ENCODE data around the gene IMPDH2. TPM values are rescaled to one million over a fixed set of nuclear protein-coding genes. Genes with fewer than 3 reads are reported as not detected.
A peak's percentile ranks its signal among the peaks of the same experiment; 100 is the strongest.

The IMPDH2 gene
- total and polyA plus RNA-seq, 10 of the 15 experiments (the other 5 are each of a cell fraction or from before 2014, with no cell fraction given): 190 to 424 (median 345) TPM

GRCh38 chr3:49021213-49021812 lies 7.9 kb downstream of the IMPDH2 start:
- H3K9ac ChIP-seq (ENCODE audit: control insufficient read depth, insufficient read depth, low read length): peak overlapping the region; percentile 81
- no peaks in the 10 kb centered on the region for H3K9me3 ChIP-seq (replicated peaks; ENCODE audit: control insufficient read depth, insufficient read depth, low read length)
- peak overlapping the region; percentile 95 for H3K4me3 ChIP-seq
- peak overlapping the region; percentile 94 for H3K27ac ChIP-seq (ENCODE audit: control insufficient read depth, insufficient read depth)
- ChIA-PET RAD21 (ENCODE audit: unreplicated experiment) (interaction anchor here (0.9 to 4.1 kb wide), 7 partner anchors 13 to 423 kb away, joined by 3 to 40 read pairs (median 4); partner anchors contain the start of genes P4HTM, QRICH1 and WDR6), CTCF (interaction anchor here (0.6 to 5.9 kb wide), 17 partner anchors 8 to 428 kb away, joined by 3 to 83 read pairs (median 5); partner anchors contain the start of genes IMPDH2, IP6K2, KLHDC8B and P4HTM), POLR2A (interaction anchor here (0.5 to 4.3 kb wide), 15 partner anchors 7 to 337 kb away, joined by 3 to 69 read pairs (median 6); partner anchors contain the start of genes IMPDH2, QRICH1, USP19 and WDR6), SMC1A (ENCODE audit: uncharacterized antibody, unreplicated experiment) (interaction anchor here (0.6 to 6.1 kb wide), 5 partner anchors 14 to 73 kb away, joined by 3 to 31 read pairs (median 5); partner anchors contain the start of genes P4HTM, QRICH1 and WDR6)
- peak overlapping the region; percentile 83; the same call in 1 of the 2 replicates for H3K4me2 ChIP-seq (ENCODE audit: control insufficient read depth, insufficient read depth)
- no TSS peak for BruUV-seq (replicated peaks)
- H3K4me1 ChIP-seq (ENCODE audit: control insufficient read depth, insufficient read depth, low read length): peaks cover 21% of the 10 kb centered on the region
- in situ Hi-C loops (cut with MboI) (no loop called here), intact Hi-C loops (cut with micrococcal nuclease; ENCODE audit: unreplicated experiment) (loop anchor here (1.0 to 10.0 kb wide), 5 partner anchors 14 to 653 kb away; partner anchors contain the start of genes APEH, P4HTM, QRICH1 and USP4)
- peaks cover 14 to 15% of the 10 kb centered on the region in 2 experiments for H3K36me3 ChIP-seq (ENCODE audit: control insufficient read depth in 2 of 2, insufficient read depth in 2 of 2, low read length in 1 of 2)
- H3K79me2 ChIP-seq (ENCODE audit: control insufficient read depth, insufficient read depth, low read length): peaks cover 45% of the 10 kb centered on the region
- peak overlapping the region; percentile 73 for H2AFZ ChIP-seq (ENCODE audit: control insufficient read depth, low read depth, low read length)
- DNase-seq (ENCODE audit: low read depth, low spot score): peak; percentile 87
- H4K20me1 ChIP-seq (ENCODE audit: control insufficient read depth, insufficient read depth): no peaks in the 10 kb centered on the region
- FAIRE-seq: peak; percentile 23
- WGBS (ENCODE audit: insufficient coverage, insufficient replicate concordance, low lambda C conversion rate, missing lambda C conversion rate): under 1% methylated on average over 60 of the region's 60 CpGs
- peak; percentile 71 for ATAC-seq
- no peaks in the 10 kb centered on the region for H3K27me3 ChIP-seq (replicated peaks in 1 of 2; ENCODE audit: control insufficient read depth in 2 of 2, insufficient read depth in 2 of 2, low read length in 1 of 2)
- TF ChIP-seq NKRF (conservative IDR thresholded peaks at IDR 0.05) (peak; percentile 54), ELK1 (IDR thresholded peaks at IDR 0.05; ENCODE audit: low read depth, low read length) (0 out of 2 replicates have a peak, but pooled peaks have one; percentile 46), EP300 (IDR thresholded peaks at IDR 0.05; ENCODE audit: borderline replicate concordance in 1 of 2, control insufficient read depth in 1 of 2, low read depth in 2 of 2, low read length in 2 of 2) (peak in 1 of 2 experiments; percentile 50; a peak in 1 of 4 replicates), JUNB (IDR thresholded peaks at IDR 0.05) (no peak), SMC3 (IDR thresholded peaks at IDR 0.05; ENCODE audit: borderline replicate concordance, low read length) (no peak), ETV6 (conservative IDR thresholded peaks at IDR 0.05 in 1 of 2, IDR thresholded peaks at IDR 0.05 in 1 of 2; ENCODE audit: borderline replicate concordance in 1 of 2, low read depth in 1 of 2) (no peak), SMAD1 (IDR thresholded peaks at IDR 0.05; ENCODE audit: low read depth, partially characterized antibody) (peak; percentile 96), NBN (IDR thresholded peaks at IDR 0.05) (peak; percentile 70; the same call in 1 of the 2 replicates), REST (IDR thresholded peaks at IDR 0.05; ENCODE audit: low read depth, low read length) (0 out of 2 replicates have a peak, but pooled peaks have one; percentile 22), IKZF2 (IDR thresholded peaks at IDR 0.05) (no peak), SMAD5 (IDR thresholded peaks at IDR 0.05; ENCODE audit: low read depth) (peak; percentile 99), ZNF24 (IDR thresholded peaks at IDR 0.05) (no peak), MYC (IDR thresholded peaks at IDR 0.05; ENCODE audit: insufficient read depth, insufficient read length, insufficient replicate concordance, low read length, severe bottlenecking) (peak; percentile 23), ZZZ3 (IDR thresholded peaks at IDR 0.05; ENCODE audit: control insufficient read depth, insufficient read length, low read depth) (no peak), CREM (IDR thresholded peaks at IDR 0.05; ENCODE audit: low read depth) (peak; percentile 79)

Data from GM12878 (cell line).